Esophagus mucosa (tissue), 1 donor: ENCODE measurements around the gene CHMP4A. TPM values are rescaled to one million over a fixed set of nuclear protein-coding genes. Genes with fewer than 3 reads are reported as not detected.

Experiments
- ATAC-seq: fragments of 200-7000 bp; cut with Tn5 transposase; one replicate; pipeline ENCODE4 v1.9.1; 2020
- total RNA-seq: library from RNA; stranded (reverse); gene quantifications from one replicate; pipeline ENCODE4 v1.2.4, GENCODE V29; 2023
- donor health status: DM: yes; HTN: yes; CAD: no.

The CHMP4A gene, protein sequence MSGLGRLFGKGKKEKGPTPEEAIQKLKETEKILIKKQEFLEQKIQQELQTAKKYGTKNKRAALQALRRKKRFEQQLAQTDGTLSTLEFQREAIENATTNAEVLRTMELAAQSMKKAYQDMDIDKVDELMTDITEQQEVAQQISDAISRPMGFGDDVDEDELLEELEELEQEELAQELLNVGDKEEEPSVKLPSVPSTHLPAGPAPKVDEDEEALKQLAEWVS
- total RNA-seq: 49.0 TPM

DNA sequence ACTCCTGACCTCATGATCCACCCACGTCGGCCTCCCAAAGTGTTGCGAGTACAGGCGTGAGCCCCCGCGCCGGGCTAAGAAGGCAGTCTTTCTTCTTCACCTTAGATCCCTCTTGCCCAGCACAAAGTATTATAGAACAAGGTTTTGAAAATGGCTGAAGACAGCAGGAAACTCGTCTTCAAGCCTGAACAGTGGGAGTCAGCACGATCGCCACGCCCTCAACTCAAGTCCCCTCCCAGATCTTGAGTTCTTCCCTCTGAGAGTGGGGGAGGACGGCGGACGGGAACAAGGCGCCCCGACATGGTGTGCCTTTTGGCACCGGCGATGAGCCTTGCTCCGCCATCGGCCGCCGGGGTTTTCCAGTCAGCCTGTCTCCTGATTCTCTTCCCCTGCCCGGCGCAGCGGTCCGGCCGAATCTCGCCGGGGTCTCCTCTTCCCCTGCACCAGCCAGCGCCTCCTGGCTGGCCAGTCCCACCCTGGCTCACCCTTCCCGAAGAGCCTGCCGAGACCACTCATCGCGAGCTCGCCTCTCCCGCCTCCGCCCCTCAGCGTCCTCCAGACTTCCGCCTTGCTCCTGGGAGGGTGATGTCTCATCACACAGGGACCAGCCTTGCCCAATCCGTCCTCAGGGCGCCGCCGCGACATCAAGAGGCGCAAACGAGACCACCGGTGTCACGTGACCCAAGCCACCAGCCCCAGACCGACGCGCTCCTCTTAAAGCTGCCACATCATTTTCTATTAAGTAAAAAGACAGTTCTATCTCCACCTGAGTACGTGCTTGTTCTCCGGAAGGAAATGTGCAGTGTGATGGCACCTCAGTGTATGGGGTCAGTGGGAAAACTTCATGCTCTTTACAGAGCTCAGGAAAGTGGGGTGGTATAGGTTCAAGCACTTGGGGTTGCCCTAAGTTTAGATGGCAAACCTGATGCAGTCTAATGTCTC lies at the start of gene CHMP4A:
TSS of gene CHMP4A (minus strand) at position 565 of the 942 bp plus-strand sequence. CDS start at position 516, 49 bp downstream.
- peak; percentile 90 for ATAC-seq

DNA sequence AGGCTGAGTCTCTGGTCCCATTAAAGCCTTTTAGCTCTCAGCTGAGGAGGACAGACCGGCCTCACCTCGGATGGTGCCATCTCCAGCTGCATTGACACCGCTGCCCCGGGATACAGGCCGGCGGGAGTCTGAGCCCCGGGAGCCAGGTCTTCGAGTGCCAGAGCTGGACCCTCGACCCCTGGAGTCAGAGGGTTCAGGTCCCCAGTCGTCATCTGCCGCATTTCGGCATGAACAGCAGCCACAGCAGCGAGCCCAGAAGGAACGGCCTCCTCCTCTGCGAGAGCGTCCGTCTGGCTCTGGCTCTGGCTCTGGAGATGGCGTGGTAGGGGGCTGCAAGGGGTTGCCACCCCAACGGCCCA lies 48.7 kb upstream of the CHMP4A start:
- no peak for ATAC-seq

DNA sequence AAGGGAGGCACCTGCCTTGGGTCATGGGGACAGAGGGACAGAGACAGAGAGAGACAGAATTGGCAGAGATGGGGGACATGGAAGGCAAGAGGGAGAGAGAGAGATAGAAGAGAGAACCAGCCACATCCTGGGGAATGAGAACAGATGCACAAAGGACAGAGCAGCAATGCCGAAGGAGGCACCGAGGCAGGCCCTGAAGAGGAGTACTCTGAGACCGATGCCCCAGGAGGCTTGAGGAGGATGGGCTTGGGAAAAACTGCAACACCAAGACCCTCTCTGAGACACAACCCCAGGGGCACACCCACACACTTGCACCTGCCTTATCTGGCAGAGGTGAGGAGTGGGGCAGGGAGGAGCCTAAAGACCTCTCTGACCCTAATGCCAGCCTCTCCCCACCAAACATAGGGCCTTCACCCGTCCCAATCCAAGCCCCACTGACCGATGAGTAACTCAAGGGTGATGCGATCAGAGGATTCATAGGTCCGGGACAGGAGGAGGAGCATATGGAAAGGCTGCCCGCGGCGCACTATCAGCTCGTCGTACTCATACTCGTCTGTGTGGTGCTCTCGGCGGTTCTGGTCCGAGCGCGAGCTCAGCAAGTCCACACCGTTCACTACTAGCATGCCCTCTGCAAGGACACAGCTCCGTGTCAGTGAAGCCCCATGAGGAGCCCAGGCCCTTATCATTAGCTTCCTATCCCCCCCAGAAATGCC lies 48.1 kb upstream of the CHMP4A start:
- no peak for ATAC-seq

DNA sequence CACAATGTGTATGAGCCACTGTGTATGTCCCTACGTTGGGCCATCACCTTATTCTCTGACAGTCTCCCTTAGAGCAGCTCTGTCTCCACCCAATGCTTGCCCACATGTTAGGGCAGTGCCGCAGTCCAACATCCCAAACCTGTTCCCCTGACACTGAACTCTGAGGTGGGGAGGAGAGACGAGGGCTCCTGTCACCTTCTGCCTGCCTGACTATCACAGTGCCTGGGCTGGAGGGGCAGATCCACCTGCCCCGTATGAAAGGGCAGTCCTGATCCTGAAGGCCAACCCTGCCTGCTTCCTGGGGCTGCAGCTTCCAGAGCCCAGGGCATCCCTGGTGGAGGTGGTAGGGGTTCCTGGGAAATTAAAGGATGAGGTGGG lies 47.5 kb upstream of the CHMP4A start:
- ATAC-seq: no peak

DNA sequence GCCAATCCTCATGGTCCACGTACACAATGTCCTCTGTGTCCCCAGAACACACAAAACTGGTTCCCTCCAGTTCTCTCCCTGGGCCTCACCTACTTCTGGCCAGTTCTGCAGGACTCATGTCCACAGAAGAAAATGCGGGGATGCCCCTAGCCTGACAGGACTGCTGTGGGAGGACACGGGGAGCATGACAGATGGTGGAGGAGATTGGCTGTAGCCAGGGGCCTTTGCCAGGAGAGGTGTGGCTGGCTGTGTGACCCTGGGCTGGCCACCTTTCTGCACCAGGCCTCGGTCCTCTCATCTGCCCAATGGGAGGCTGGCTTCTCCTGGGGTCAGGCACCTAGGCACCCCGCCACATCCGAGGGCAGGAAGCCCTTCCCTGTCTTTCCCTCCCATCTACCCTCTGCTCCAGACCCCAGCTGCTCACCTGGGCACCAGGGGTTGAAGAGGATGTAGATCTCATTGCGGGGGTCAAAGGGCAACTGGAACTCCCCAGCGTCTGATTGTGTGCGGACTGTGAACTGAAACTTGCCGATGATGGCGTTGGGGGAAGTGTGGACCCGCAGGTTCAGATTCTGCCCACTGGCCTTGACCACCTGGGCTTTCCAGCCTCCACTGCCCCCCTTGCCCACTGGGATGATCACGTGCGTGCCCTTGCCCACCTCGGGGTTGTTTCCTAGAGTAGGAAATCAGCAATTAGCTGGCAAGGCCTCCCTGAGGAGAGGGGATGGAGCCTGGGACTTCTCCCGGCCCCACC lies 46.9 kb upstream of the CHMP4A start:
- no peak for ATAC-seq

DNA sequence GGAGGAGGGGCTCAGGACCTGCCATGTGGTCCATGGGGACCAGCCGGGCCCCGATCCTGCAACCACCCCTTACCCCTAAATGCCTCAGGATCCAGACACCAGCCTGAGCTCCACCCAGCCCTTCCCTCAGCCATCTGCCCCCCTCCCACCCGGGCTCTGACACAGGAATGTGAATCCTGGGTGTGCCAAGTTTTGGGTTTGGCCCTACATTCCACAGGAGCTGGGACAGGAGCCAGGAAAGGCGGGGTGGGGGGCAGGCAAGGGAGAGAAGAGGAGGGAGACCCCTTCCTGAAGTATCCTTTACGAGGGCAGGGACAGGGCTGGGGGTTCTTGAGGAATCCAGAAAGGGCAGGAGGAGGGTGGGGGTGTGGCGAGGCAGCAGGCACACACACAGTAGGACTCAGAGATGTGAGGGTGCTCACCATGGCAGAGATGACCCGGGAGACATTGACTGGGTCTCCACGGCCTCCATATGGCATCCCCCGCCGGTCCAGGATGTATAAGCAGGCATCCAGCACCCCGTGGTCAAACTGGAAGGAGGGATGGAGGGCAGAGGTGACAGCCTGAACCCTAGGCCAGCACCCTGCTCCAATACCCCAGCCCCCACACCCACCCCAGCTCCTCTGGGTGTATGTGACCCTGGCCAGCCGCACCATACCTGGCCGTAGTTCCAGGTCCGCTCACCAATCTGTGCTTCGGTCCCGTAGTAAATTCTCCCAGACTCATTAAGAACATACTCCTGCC lies 46.2 kb upstream of the CHMP4A start:
- ATAC-seq: peak; percentile 14

DNA sequence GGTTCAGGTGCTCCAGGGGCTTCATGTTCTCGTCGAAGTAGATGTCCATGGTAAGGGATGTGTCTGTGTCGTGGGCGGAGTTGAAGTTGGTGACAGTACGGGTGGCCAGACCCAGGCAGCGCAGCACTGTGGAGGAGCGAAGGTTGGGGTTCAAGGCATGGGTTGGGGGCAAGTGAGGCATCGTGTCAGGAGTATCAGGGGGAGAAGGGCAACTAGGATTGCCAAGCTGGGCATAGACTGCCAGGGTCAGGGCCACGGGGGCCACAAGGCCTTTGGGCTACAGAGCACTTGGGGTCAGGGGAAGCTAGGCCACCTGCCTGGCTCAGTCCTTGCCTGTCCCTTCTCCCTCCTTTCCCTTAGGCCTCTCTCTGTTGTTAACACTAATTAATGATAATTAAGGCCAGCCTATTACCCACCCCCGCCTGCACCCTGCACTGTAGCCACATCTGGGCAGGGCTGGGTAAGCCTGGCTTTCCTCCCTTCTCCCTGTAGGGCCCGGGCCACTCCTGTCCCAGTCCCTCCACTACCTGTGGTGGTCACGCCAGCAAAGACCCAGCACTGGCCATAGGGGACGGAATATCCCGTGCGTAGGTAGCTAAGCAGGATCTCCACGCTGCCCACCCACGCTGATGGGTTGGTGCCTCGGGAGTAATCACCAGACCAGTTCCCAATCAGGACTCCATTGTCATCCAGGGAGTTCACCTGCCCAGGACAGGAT lies 45.4 kb upstream of the CHMP4A start:
- no peak for ATAC-seq

DNA sequence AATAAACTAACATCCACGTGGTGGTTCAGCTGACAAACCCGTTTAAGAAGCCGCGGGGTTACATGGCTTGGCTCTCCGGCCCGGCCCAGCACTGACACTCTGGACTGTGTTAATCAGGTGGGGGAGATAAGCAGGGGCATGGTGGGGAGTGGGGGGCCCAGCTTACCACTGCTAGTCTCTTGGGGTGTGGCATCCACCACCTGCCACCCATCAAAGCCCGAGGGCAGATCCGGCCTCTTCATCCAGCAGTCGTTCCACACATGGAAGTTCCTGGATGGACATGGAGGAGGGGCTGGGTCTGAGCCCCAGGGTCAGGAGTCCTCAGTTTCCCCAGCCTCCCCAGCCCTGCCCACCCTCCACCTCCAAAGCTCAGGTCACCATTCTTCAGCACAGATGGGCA lies 44.8 kb upstream of the CHMP4A start:
- ATAC-seq: no peak

DNA sequence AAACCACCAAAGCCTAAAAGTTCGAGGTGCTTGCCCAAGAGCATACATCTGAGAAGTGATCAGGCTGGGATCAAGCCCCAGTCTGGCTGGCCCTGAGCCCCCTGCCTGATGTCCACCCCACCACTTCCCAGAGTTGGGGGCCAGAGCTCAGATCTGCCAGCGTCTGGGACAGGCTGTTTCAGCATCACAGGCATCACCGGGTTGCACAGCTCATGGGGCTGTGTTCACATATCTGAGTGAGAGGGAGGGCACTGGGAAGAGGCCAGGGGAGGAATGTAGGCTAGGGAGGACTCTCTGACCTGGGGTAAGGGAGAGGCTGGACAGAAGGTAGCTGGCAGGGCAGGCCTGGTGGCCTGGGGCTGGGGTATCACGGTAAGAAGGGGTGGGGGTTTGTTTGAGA lies 43.7 kb upstream of the CHMP4A start:
- ATAC-seq: no peak

DNA sequence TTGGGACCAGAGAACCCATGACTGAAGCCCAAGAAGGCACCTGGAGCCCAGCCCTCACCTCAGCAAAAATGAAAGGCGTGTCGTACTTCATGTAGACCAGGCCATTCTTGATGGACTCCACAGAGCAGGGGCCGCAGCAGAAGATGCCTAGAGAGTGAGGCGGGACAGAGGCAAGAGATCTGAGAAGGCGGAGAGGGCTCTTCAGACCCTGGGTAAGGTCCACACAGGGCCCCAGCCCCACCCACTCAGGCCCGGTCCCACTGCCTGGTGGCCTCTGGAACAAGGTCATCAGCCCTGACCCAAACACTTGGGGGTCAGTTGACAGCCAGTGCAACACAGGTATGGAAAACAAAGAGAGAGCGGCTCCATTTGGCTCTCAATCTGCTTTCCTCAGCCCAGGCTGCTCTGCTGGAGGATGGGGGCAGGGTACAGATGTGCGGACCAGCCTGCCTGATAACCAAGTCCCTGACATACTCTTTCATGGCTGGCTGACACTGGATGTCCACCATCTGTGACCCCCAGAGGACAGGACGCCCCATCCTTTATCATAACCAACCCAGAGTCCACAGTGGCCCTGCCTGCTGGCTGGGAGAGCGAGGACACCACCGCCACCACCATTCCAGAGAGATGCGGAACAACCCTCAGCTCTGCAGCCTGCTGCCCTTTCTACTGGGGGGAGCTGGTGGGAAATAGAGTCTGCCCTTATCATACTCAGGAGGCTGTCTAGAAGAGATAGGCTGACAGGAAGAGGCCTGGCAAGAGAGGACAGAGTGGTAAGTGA lies 42.8 kb upstream of the CHMP4A start:
- no peak for ATAC-seq

DNA sequence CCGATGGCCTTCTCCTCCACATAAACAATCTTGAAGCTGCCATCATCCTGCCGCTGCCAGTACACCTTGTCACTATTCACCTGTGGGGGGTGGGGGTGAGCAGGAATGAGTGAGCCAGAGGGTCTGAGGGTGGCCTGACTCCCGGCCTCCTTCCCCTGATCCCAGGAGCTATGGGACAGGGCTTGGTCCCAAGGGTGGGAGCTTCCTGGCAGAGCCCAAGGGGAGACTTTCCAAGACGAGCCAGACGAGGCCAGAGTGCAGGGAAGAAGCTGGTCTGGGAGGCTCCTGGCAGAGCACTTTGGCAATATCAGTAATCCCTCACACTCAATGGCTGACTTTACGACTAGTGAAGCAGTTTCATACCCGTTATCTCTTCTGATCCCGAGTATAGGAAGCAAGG lies 42.1 kb upstream of the CHMP4A start:
- no peak for ATAC-seq

DNA sequence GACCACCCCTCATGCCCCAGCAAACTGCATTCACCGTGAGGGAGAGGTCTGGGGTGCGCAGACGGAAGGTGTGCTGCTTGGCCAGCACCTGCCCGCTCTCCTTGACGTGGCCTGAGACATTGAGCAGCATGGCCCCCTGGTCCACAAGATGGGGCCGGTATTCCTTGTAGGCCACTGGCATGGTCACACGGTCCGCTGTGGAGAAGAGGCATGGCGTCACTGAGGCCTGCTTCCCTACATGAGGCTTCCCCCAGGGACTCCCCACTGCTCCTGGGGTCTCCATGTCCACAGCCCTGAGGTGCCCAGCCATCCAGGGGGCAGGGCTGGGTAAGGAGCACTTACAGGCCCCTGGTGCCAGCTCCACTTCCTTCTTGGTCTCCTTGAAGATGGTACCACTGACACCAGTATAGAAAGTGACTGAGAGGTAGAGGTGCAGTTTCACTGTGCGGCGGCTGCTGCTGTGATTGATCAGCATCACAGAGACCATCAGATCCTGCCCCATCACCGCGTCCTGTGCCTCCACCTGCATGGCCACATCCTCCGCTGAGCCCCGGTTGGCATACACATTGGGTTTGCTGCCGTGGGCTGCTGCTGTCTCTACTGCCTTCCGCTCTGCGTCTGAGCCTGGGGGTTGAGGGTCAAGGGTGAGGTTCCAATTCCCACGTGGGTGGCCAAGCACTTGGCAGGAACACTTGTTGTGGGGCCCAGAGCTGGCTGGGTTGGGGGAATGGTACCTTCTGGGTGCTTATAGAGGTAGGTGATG lies 41.5 kb upstream of the CHMP4A start:
- no peak for ATAC-seq

DNA sequence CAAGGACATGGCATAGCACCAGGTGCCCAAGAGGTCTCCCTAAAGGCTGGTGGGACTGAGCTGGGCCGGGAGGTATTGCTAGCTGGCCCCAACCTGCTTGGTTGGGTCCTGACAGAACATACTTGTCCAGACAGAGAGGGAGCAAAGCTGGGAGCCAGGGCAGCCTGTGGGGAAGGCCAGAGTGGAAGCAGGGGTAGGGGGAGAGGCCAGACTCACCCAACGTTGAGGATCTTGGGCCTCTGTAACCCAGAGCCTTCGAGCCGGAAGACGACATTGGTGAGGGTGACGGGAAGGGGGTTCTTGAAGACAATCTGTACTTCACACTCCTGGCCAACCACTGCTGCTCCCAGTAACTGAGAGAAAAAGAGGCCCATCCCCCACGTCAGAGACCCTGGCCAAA lies 40.6 kb upstream of the CHMP4A start:
- ATAC-seq: no peak

DNA sequence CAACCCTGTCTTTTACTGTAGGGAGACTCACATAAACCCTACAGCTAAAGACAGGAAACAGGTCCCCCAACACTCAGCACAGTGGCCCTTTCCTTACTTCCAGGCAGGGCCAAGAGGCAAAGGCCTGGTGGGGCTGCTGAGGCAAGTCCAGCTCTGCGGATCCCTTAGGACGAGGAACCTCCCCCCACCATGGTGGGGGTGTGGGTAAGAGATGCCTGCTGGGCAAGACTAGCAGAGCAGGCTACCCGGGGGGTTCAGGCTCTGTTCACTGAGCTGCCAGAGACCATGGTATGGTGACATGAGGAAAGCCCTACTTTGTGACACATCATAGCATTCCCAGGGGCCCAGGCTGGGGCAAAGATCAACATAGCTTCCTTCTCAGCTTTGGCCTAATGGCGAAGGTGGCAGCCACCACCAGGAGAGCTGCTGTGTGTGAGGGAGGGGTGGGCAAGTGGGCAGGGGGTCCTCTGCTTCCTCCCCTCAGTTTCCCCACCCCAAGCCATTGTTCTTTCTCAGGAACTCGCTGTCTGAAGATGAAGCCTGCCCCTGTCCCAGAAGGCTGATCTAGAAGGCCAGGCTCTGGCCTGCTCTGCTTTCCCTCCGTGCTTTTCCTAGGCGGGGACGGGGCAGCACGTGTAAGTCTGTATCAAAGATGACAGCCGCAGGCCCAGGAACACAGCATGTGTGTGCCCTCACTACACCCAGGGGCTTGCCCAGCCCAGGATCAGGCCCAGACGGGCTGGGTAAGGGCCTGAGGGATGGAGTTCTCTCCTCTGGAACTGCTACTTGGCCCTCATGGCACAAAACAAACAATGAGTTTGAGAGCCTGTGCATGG lies 39.2 kb upstream of the CHMP4A start:
- ATAC-seq: no peak

DNA sequence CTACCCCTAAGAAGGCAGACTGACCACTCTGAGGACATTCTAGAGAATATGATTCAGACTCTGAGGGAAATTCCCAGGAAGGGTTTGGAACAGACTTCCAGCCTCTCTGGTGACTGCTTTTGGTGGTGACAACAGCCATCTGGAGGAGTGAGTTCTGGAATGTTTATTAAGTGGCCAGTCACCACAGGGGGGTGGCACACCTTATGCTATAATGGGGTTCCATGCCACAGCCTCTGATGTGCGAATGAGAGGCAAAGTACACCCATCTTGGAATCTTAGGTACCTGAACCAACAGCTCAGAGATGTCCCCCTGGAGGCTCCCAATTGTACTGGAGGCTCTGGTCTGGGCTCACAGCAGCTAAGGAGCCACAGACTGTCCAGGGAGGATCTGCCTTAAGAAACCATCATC lies 38.6 kb upstream of the CHMP4A start:
- no peak for ATAC-seq

DNA sequence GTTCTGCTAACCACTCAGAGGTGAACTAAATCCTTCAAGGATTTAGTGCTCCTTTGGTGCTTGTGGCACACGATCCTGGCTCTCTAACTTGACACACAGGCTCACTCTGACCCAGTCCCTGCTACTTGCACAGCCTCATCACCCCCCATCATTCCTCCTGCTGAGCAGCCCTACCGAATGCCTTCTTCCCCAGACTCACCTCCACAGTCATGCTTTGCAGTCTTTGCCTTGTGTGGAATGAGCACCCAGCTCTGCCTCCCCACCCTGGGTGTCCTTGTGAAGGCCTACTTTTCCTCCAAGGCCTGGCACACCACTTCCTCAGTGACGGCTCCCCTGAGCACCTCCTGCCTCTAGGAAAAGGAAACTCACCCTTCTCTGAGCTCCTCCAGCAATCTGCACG lies 37.1 kb upstream of the CHMP4A start:
- no peak for ATAC-seq

DNA sequence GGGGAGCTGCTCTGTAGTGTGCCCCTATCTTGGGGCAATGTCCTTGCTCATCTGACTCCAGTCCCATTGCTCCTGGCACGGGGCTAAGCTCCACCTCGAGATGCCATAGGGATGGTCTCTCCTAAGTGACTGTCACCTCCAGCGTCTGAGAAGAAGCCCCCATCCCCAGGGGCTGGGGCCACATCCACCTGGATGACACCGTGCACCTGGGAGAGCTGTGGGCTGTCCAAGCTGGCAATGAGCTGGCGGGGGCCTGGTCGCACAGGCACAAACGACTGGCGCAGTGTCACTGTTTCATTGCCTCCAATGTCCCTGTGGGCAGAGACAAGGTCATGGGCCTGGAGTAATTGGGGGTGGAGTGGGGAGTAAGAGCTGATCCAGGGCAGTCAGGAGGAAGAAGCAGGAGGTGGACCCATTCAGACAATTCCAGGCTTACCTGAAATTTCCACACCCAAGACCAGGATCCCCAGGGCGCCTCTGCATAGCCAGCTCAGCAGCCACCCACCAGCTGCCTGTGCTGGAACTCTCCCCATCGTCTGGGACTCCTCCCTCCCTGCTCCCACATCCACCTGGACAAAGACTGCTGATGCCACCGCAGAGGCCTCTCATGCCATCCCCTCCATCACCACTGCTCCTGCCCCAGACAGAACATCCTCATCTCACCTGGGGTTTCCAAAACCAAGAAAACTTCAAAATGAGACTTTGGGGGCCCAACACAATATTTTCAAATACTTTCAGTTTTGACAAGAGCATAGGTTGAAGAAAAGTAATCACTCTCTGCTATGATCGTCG lies 36.1 kb upstream of the CHMP4A start:
- peak; percentile 1 for ATAC-seq

DNA sequence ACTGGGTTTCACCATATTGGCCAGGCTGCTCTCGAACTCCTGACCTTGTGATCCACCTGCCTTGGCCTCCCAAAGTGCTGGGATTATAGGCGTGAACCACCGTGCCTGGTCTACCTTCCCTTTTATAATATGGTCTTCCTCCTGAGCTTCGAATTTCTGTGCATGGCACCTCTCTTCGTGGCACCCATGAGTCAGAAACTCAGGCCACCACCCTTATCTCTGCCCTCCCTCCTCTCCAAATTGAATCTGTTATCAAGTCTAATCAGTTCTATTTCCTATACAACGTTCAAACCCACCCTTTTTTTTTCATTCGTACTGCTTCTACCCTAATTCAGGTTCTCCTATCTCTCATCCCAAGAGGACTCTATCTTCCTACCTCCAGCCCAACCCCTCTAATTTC lies 34.1 kb upstream of the CHMP4A start:
- no peak for ATAC-seq
